Spleen (tissue), 11 donors: Measurements from ENCODE around the gene NR0B2. TPM values are rescaled to one million over a fixed set of nuclear protein-coding genes. Genes with fewer than 3 reads are reported as not detected.
A peak's percentile ranks its signal among the peaks of the same experiment; 100 is the strongest.

Experiments
- DNase-seq: peaks from one replicate; pipeline ENCODE4 v3.0.0-alpha.2; 2020
- H3K27ac ChIP-seq, 8 donors: fragments of 200-600 bp; sonication (generic) in 7 of 8; 1 replicate in 4 of 8; 2 replicates in 4 of 8; pipeline versions ENCODE4 v1.5.0 to v1.8.0; 2016 to 2021; ENCODE audit warnings: inconsistent platforms in 4 of 8, mild to moderate bottlenecking in 4 of 8, moderate library complexity in 1 of 8
- H3K27me3 ChIP-seq, 7 donors: fragments of 200-600 bp; sonication (generic) in 6 of 7; replicated peaks in 1 of 7; 1 replicate in 4 of 7; 2 replicates in 3 of 7; pipeline versions ENCODE4 v1.5.0 to v1.8.0; 2016 to 2021; ENCODE audit warnings: inconsistent platforms in 3 of 7, mild to moderate bottlenecking in 1 of 7
- H3K36me3 ChIP-seq, 6 donors: fragments of 200-600 bp; sonication (generic) in 5 of 6; 1 replicate in 4 of 6; 2 replicates in 2 of 6; pipeline versions ENCODE4 v1.5.0 to v1.8.0; 2016 to 2021; ENCODE audit warnings: inconsistent platforms in 2 of 6
- H3K4me1 ChIP-seq, 6 donors: fragments of 200-600 bp; sonication (generic) in 5 of 6; 1 replicate in 3 of 6; 2 replicates in 3 of 6; pipeline versions ENCODE4 v1.5.0 to v1.8.0; 2016 to 2021; ENCODE audit warnings: inconsistent platforms in 3 of 6
- H3K4me3 ChIP-seq, 8 donors: fragments of 200-600 bp; sonication (generic) in 7 of 8; 1 replicate in 4 of 8; 2 replicates in 4 of 8; pipeline versions ENCODE4 v1.5.0 to v1.8.0; 2016 to 2021; ENCODE audit warnings: inconsistent platforms in 4 of 8, mild to moderate bottlenecking in 4 of 8, moderate library complexity in 2 of 8
- H3K9me3 ChIP-seq, 8 donors: fragments of 200-600 bp; sonication (generic) in 7 of 8; 1 replicate in 4 of 8; 2 replicates in 4 of 8; pipeline versions ENCODE4 v1.5.0 to v1.8.0; 2016 to 2021; ENCODE audit warnings: inconsistent platforms in 4 of 8
- CTCF ChIP-seq, 11 experiments: fragments of 200-600 bp in 7 of 11; fragments of 450-650 bp in 4 of 11; sonication (generic) in 4 of 11; IDR thresholded peaks in 8 of 11; conservative IDR thresholded peaks in 3 of 11; 1 replicate in 7 of 11; 2 replicates in 4 of 11; pipeline versions ENCODE4 v1.4.0 to v1.8.0; 2016 to 2021; ENCODE audit warnings: antibody characterized with exemption in 11 of 11, inconsistent platforms in 4 of 11, mild to moderate bottlenecking in 1 of 11
- POLR2A ChIP-seq, 3 donors: fragments of 450-650 bp; IDR thresholded peaks; one replicate each; pipeline ENCODE4 v1.5.1; 2017; ENCODE audit warnings: antibody characterized with exemption in 3 of 3, mild to moderate bottlenecking in 1 of 3
- POLR2AphosphoS5 ChIP-seq, 3 donors: sonication (generic); formaldehyde crosslinking; IDR thresholded peaks; one replicate each; pipeline ENCODE4 v1.5.1; 2017; ENCODE audit warnings: antibody characterized with exemption in 3 of 3
- WGBS, 5 donors: extraction: QIAGEN DNeasy Blood & Tissue Kit in 3 of 5; methylation state at CpG; one replicate each; pipeline versions ENCODE4 v1.1.5 to v1.1.7; 2013 to 2018; 5-methylcytosine and 5-hydroxymethylcytosine counted together
- intact Hi-C: fragments of 100-400 bp; cut with DNase I; formaldehyde crosslinking; loops from one replicate; pipeline ENCODE4 v1.15.0; 2023; ENCODE audit warnings: low total_unique reads
- polyA plus RNA-seq, 3 donors: library from polyadenylated mRNA; stranded (reverse); fragments of 200-250 nt; gene quantifications; one replicate each; pipeline ENCODE4 v1.2.1, GENCODE V29; 2013
- total RNA-seq, 7 donors: library from RNA; depleted of rRNA in 3 of 7; stranded (reverse); fragments of >200 nt in 3 of 7; fragmentation: NEBNext Ultra II Directional in 4 of 7; extraction: Animal tissue kit (Norgen Biotek cat#: 25700) in 4 of 7; gene quantifications; one replicate each; pipeline versions ENCODE4 v1.1.0 to v1.2.1, GENCODE V29; 2016 to 2021
- donor health status: healthy with polysubstance abuse.
- donor health status: DM: no; HTN: no; CAD: no; lungs with moderate emphysema.
- donor health status: DM: no; HTN: no; CAD: no.
- donor health status: Bipolar disorder and iron deficiency.
- donor health status: healthy.
- donor health status: DM: no; HTN: no; CAD: no.
- donor health status: DM: yes; HTN: yes; CAD: no.

NR0B2 gene
- total and polyA plus RNA-seq, 10 donors: 0.74 to 27.1 (median 8.1) TPM

GRCh38 chr1:26913389-26913753, 404 bp downstream of the NR0B2 start:
- Histone ChIP-seq H3K4me3 (peak overlapping the region; percentile 12 to 70 (median 32)), H3K36me3 (no peaks in the 10 kb centered on the region), H3K4me1 (peaks cover 0 to 11% (median 2%) of the 10 kb centered on the region in 6 donors), H3K9me3 (no peaks in the 10 kb centered on the region), H3K27ac (peak overlapping the region in 7 of 8 donors; percentile 63 to 88 (median 80)), H3K27me3 (no peaks in the 10 kb centered on the region)
- no peak for TF ChIP-seq POLR2AphosphoS5 (IDR thresholded peaks at IDR 0.05)
- TF ChIP-seq POLR2A (IDR thresholded peaks at IDR 0.05): no peak
- no peak for TF ChIP-seq CTCF (IDR thresholded peaks at IDR 0.05 in 8 of 11, conservative IDR thresholded peaks at IDR 0.05 in 3 of 11)
- intact Hi-C loops: no loop called here
- 62 to 96% (median 67%) methylated on average over 2 to 5 of the region's 5 CpGs for WGBS, 5 donors
- peak; percentile 65 for DNase-seq

- H3K27ac ChIP-seq: peak overlapping the region in 5 of 8 donors; percentile 69 to 88 (median 82)
- H3K4me3 ChIP-seq: peak overlapping the region; percentile 12 to 70 (median 32)
These were observed 1.7 kb downstream of the NR0B2 start for GRCh38 chr1:26912147-26912490.

GRCh38 chr1:26911399-26912146, 2.2 kb downstream of the NR0B2 start:
- Histone ChIP-seq H3K27ac (peak overlapping the region in 3 of 8 donors; percentile 20 to 88 (median 80)), H3K4me3 (peak overlapping the region; percentile 12 to 70 (median 32)), H3K4me1 (peaks cover 0 to 11% (median 2%) of the 10 kb centered on the region in 6 donors), H3K36me3 (no peaks in the 10 kb centered on the region), H3K9me3 (no peaks in the 10 kb centered on the region), H3K27me3 (no peaks in the 10 kb centered on the region)
- no peak for TF ChIP-seq POLR2A (IDR thresholded peaks at IDR 0.05)
- TF ChIP-seq CTCF (IDR thresholded peaks at IDR 0.05 in 8 of 11, conservative IDR thresholded peaks at IDR 0.05 in 3 of 11): no peak
- no peak for TF ChIP-seq POLR2AphosphoS5 (IDR thresholded peaks at IDR 0.05)
- intact Hi-C loops: no loop called here
- WGBS, 5 donors: 81 to 89% (median 85%) methylated on average over 8 of the region's 8 CpGs
- no peak for DNase-seq

More at GRCh38 chr1:26912147-26912490, 1.7 kb downstream of the NR0B2 start:
- no peak for DNase-seq
- Histone ChIP-seq H3K4me1 (peaks cover 0 to 11% (median 2%) of the 10 kb centered on the region in 6 donors), H3K27me3 (no peaks in the 10 kb centered on the region), H3K9me3 (no peaks in the 10 kb centered on the region), H3K36me3 (no peaks in the 10 kb centered on the region)
- intact Hi-C loops: no loop called here
- TF ChIP-seq POLR2AphosphoS5 (IDR thresholded peaks at IDR 0.05): no peak
- no peak for TF ChIP-seq CTCF (IDR thresholded peaks at IDR 0.05 in 8 of 11, conservative IDR thresholded peaks at IDR 0.05 in 3 of 11)
- no peak for TF ChIP-seq POLR2A (IDR thresholded peaks at IDR 0.05)
- 38 to 72% (median 64%) methylated on average over 2 of the region's 2 CpGs for WGBS, 5 donors

- Histone ChIP-seq H3K27ac (peak overlapping the region in 2 of 8 donors; percentile 1 to 16), H3K36me3 (no peaks in the 10 kb centered on the region), H3K9me3 (no peaks in the 10 kb centered on the region), H3K4me3 (peak overlapping the region in 2 of 8 donors; percentile 56 to 70), H3K27me3 (no peaks in the 10 kb centered on the region), H3K4me1 (peaks cover 0 to 11% (median 2%) of the 10 kb centered on the region in 6 donors)
- peak; percentile 23 for DNase-seq
- intact Hi-C loops: no loop called here
- no peak for TF ChIP-seq POLR2A (IDR thresholded peaks at IDR 0.05)
- WGBS, 5 donors: 65 to 82% (median 79%) methylated on average over 4 of the region's 4 CpGs
These were observed 3.2 kb downstream of the NR0B2 start for GRCh38 chr1:26910343-26911160.
